Measurements from ENCODE around the gene LBH.

LBH gene

GRCh38 chr2:30278419-30278818 is 47.1 kb downstream of the LBH start:
- Histone ChIP-seq H3K27me3 (peaks cover 0 to 4% (median 0%) of the 10 kb centered on the region in 11 experiments; a peak in 1 of 22 replicates), H3K27ac (no peak overlapping the region), H3K36me3 (no peaks in the 10 kb centered on the region), H3K4me1 (peaks cover 14 to 30% (median 25%) of the 10 kb centered on the region in 10 experiments), H3K9me3 (replicated peaks in 1 of 11) (no peaks in the 10 kb centered on the region), H3K4me3 (no peak overlapping the region), H3K9ac (no peak overlapping the region), H3K4me2 (peak overlapping the region in 1 of 11 experiments; percentile 25; a peak in 1 of 22 replicates), H4K20me1 (peaks cover 0 to 4% (median 0%) of the 10 kb centered on the region in 11 experiments; a peak in 1 of 22 replicates)
- TF ChIP-seq Cebpa-rat (IDR thresholded peaks at IDR 0.05), result no peak

GRCh38 chr2:30280596-30281434 is 49.5 kb downstream of the LBH start:
- Histone ChIP-seq H4K20me1 (peaks cover 0 to 4% (median 0%) of the 10 kb centered on the region in 11 experiments; a peak in 1 of 22 replicates), H3K4me3 (no peak overlapping the region), H3K36me3 (no peaks in the 10 kb centered on the region), H3K4me1 (peaks cover 14 to 30% (median 25%) of the 10 kb centered on the region in 10 experiments), H3K9me3 (replicated peaks in 1 of 11) (no peaks in the 10 kb centered on the region), H3K4me2 (peak overlapping the region in 8 of 11 experiments; percentile 62 to 87 (median 79); a peak in 16 of 22 replicates), H3K9ac (no peak overlapping the region), H3K27me3 (peaks cover 0 to 15% (median 0%) of the 10 kb centered on the region in 11 experiments; a peak in 6 of 22 replicates), H3K27ac (no peak overlapping the region)
- TF ChIP-seq Cebpa-rat (IDR thresholded peaks at IDR 0.05), result no peak

- Histone ChIP-seq H3K27me3 (peaks cover 0 to 15% (median 0%) of the 10 kb centered on the region in 11 experiments; a peak in 6 of 22 replicates), H3K36me3 (no peaks in the 10 kb centered on the region), H3K4me2 (peak overlapping the region; percentile 49 to 87 (median 77)), H3K9ac (no peak overlapping the region; a peak in 1 of 22 replicates), H4K20me1 (peaks cover 0 to 4% (median 0%) of the 10 kb centered on the region in 11 experiments; a peak in 1 of 22 replicates), H3K27ac (peak overlapping the region in 2 of 11 experiments; percentile 32 to 56; a peak in 3 of 22 replicates), H3K4me1 (peaks cover 21 to 43% (median 36%) of the 10 kb centered on the region in 10 experiments), H3K9me3 (replicated peaks in 1 of 11) (no peaks in the 10 kb centered on the region), H3K4me3 (no peak overlapping the region)
- TF ChIP-seq Cebpa-rat (IDR thresholded peaks at IDR 0.05), result no peak
Observed at GRCh38 chr2:30282081-30282480, 50.7 kb downstream of the LBH start.

GRCh38 chr2:30282721-30283120 is 51.4 kb downstream of the LBH start:
- Histone ChIP-seq H3K4me3 (no peak overlapping the region), H3K27me3 (peaks cover 0 to 15% (median 0%) of the 10 kb centered on the region in 11 experiments; a peak in 6 of 22 replicates), H3K36me3 (no peaks in the 10 kb centered on the region), H3K4me2 (peak overlapping the region in 10 of 11 experiments; percentile 62 to 87 (median 78); a peak in 19 of 22 replicates), H3K9ac (no peak overlapping the region), H3K27ac (no peak overlapping the region), H4K20me1 (peaks cover 0 to 4% (median 0%) of the 10 kb centered on the region in 11 experiments; a peak in 1 of 22 replicates), H3K4me1 (peaks cover 28 to 49% (median 43%) of the 10 kb centered on the region in 10 experiments), H3K9me3 (replicated peaks in 1 of 11) (no peaks in the 10 kb centered on the region)
- no peak for TF ChIP-seq Cebpa-rat (IDR thresholded peaks at IDR 0.05)

- no peak for TF ChIP-seq Cebpa-rat (IDR thresholded peaks at IDR 0.05)
- Histone ChIP-seq H3K27ac (no peak overlapping the region), H3K36me3 (no peaks in the 10 kb centered on the region), H3K9ac (no peak overlapping the region), H3K4me2 (peak overlapping the region in 2 of 11 experiments; percentile 12 to 87; a peak in 4 of 22 replicates), H4K20me1 (peaks cover 0 to 4% (median 0%) of the 10 kb centered on the region in 11 experiments; a peak in 1 of 22 replicates), H3K27me3 (peaks cover 0 to 15% (median 0%) of the 10 kb centered on the region in 11 experiments; a peak in 6 of 22 replicates), H3K4me3 (no peak overlapping the region), H3K9me3 (replicated peaks in 1 of 11) (no peaks in the 10 kb centered on the region), H3K4me1 (peaks cover 41 to 62% (median 54%) of the 10 kb centered on the region in 10 experiments)
Observed at GRCh38 chr2:30283931-30284565, 52.7 kb downstream of the LBH start.

- peaks cover 42 to 66% (median 58%) of the 10 kb centered on the region in 10 experiments for H3K4me1 ChIP-seq
- no peaks in the 10 kb centered on the region for H3K9me3 ChIP-seq (replicated peaks in 1 of 11)
- no peak overlapping the region for H3K27ac ChIP-seq
- peak overlapping the region in 1 of 11 experiments; percentile 12; a peak in 1 of 22 replicates for H3K4me2 ChIP-seq
- H3K4me3 ChIP-seq, result no peak overlapping the region
- H3K36me3 ChIP-seq, result no peaks in the 10 kb centered on the region
- peaks cover 0 to 15% (median 0%) of the 10 kb centered on the region in 11 experiments; a peak in 6 of 22 replicates for H3K27me3 ChIP-seq
- H3K9ac ChIP-seq, result no peak overlapping the region
- peaks cover 0 to 4% (median 0%) of the 10 kb centered on the region in 11 experiments; a peak in 1 of 22 replicates for H4K20me1 ChIP-seq
- no peak for TF ChIP-seq Cebpa-rat (IDR thresholded peaks at IDR 0.05)
Observed at GRCh38 chr2:30285758-30286157, 54.4 kb downstream of the LBH start.

GRCh38 chr2:30287190-30287840 is 56.0 kb downstream of the LBH start:
- peaks cover 0 to 4% (median 0%) of the 10 kb centered on the region in 11 experiments; a peak in 1 of 22 replicates for H4K20me1 ChIP-seq
- no peaks in the 10 kb centered on the region for H3K36me3 ChIP-seq
- peak overlapping the region; percentile 57 to 93 (median 76) for H3K4me2 ChIP-seq
- peak overlapping the region in 2 of 11 experiments; percentile 12 to 19; a peak in 1 of 22 replicates for H3K9ac ChIP-seq
- no peak for TF ChIP-seq Cebpa-rat (IDR thresholded peaks at IDR 0.05)
- H3K27ac ChIP-seq, result peak overlapping the region in 7 of 11 experiments; percentile 23 to 45 (median 33); a peak in 9 of 22 replicates
- H3K4me1 ChIP-seq, result peaks cover 31 to 54% (median 45%) of the 10 kb centered on the region in 10 experiments
- no peaks in the 10 kb centered on the region for H3K9me3 ChIP-seq (replicated peaks in 1 of 11)
- H3K27me3 ChIP-seq, result peaks cover 0 to 15% (median 0%) of the 10 kb centered on the region in 11 experiments; a peak in 6 of 22 replicates
- peak overlapping the region in 1 of 10 experiments; percentile 5; a peak in 1 of 20 replicates for H3K4me3 ChIP-seq
